ENCODE data around the gene FHOD3. TPM values are rescaled to one million over a fixed set of nuclear protein-coding genes. Genes with fewer than 3 reads are reported as not detected.
"Not testable (repeated sequence)": the region's sequence is repeated elsewhere in the genome, so short reads cannot be mapped to it uniquely, and the experiment has no call there.

Gene FHOD3
- total and polyA plus RNA-seq, 4 donors = 6.2 to 42.0 (median 20.4) TPM

- 81 to 91% methylated on average over 3 of the region's 3 CpGs for WGBS, 2 donors
- Histone ChIP-seq H3K4me3 (ENCODE audit: low read length in 2 of 2) (no peak overlapping the region), H3K27ac (ENCODE audit: low read depth in 1 of 2, low read length in 2 of 2) (no peak overlapping the region), H3K4me1 (ENCODE audit: control insufficient read depth in 1 of 2, insufficient read depth in 2 of 2, low read length in 2 of 2) (peaks cover 0 to 2% of the 10 kb centered on the region in 2 donors), H3K36me3 (ENCODE audit: control insufficient read depth in 1 of 2, insufficient read depth in 2 of 2, low read length in 1 of 2) (no peaks in the 10 kb centered on the region), H3K9me3 (ENCODE audit: control insufficient read depth, low read length) (no peaks in the 10 kb centered on the region), H3K27me3 (ENCODE audit: control insufficient read depth in 1 of 2, insufficient read depth in 2 of 2, low read length in 1 of 2) (no peaks in the 10 kb centered on the region)
- DNase-seq (no peak), ATAC-seq (ENCODE audit: low FRiP score) (no peak)
- intact Hi-C loops (cut with DNase I) = no loop called here
Observed at GRCh38 chr18:36459786-36460185, 162.3 kb downstream of the FHOD3 start.

- 77 to 81% methylated on average over 2 of the region's 2 CpGs for WGBS, 2 donors
- H3K36me3 ChIP-seq (ENCODE audit: control insufficient read depth in 1 of 2, insufficient read depth in 2 of 2, low read length in 1 of 2) = no peaks in the 10 kb centered on the region
- peaks cover 0 to 2% of the 10 kb centered on the region in 2 donors for H3K4me1 ChIP-seq (ENCODE audit: control insufficient read depth in 1 of 2, insufficient read depth in 2 of 2, low read length in 2 of 2)
- ATAC-seq (ENCODE audit: low FRiP score) (no peak), DNase-seq (no peak)
- H3K27me3 ChIP-seq (ENCODE audit: control insufficient read depth in 1 of 2, insufficient read depth in 2 of 2, low read length in 1 of 2) = no peaks in the 10 kb centered on the region
- intact Hi-C loops (cut with DNase I) = no loop called here
- no peaks in the 10 kb centered on the region for H3K9me3 ChIP-seq (ENCODE audit: control insufficient read depth, low read length)
- H3K27ac ChIP-seq (ENCODE audit: low read depth in 1 of 2, low read length in 2 of 2) = no peak overlapping the region
- H3K4me3 ChIP-seq (ENCODE audit: low read length in 2 of 2) = no peak overlapping the region
Observed at GRCh38 chr18:36460324-36460850, 162.9 kb downstream of the FHOD3 start.

- 85 to 95% methylated on average over 3 of the region's 3 CpGs for WGBS, 2 donors
- ATAC-seq (ENCODE audit: low FRiP score) (no peak), DNase-seq (no peak)
- Histone ChIP-seq H3K4me3 (ENCODE audit: low read length in 2 of 2) (no peak overlapping the region), H3K27me3 (ENCODE audit: control insufficient read depth in 1 of 2, insufficient read depth in 2 of 2, low read length in 1 of 2) (no peaks in the 10 kb centered on the region), H3K4me1 (ENCODE audit: control insufficient read depth in 1 of 2, insufficient read depth in 2 of 2, low read length in 2 of 2) (peaks cover 0 to 2% of the 10 kb centered on the region in 2 donors), H3K27ac (ENCODE audit: low read depth in 1 of 2, low read length in 2 of 2) (peak overlapping the region in 1 of 2 donors; percentile 1), H3K9me3 (ENCODE audit: control insufficient read depth, low read length) (no peaks in the 10 kb centered on the region), H3K36me3 (ENCODE audit: control insufficient read depth in 1 of 2, insufficient read depth in 2 of 2, low read length in 1 of 2) (no peaks in the 10 kb centered on the region)
- intact Hi-C loops (cut with DNase I) = no loop called here
Observed at GRCh38 chr18:36460854-36461253, 163.3 kb downstream of the FHOD3 start.

GRCh38 chr18:36461551-36461987 lies 164.1 kb downstream of the FHOD3 start:
- WGBS, 2 donors = 73 to 96% methylated on average over 1 of the region's 1 CpG
- H3K9me3 ChIP-seq (ENCODE audit: control insufficient read depth, low read length) = no peaks in the 10 kb centered on the region
- ATAC-seq (ENCODE audit: low FRiP score) = no peak
- H3K4me1 ChIP-seq (ENCODE audit: control insufficient read depth in 1 of 2, insufficient read depth in 2 of 2, low read length in 2 of 2) = peaks cover 0 to 2% of the 10 kb centered on the region in 2 donors
- intact Hi-C loops (cut with DNase I) = no loop called here
- no peaks in the 10 kb centered on the region for H3K27me3 ChIP-seq (ENCODE audit: control insufficient read depth in 1 of 2, insufficient read depth in 2 of 2, low read length in 1 of 2)
- DNase-seq = no peak
- H3K27ac ChIP-seq (ENCODE audit: low read depth in 1 of 2, low read length in 2 of 2) = no peak overlapping the region
- H3K36me3 ChIP-seq (ENCODE audit: control insufficient read depth in 1 of 2, insufficient read depth in 2 of 2, low read length in 1 of 2) = no peaks in the 10 kb centered on the region
- no peak overlapping the region for H3K4me3 ChIP-seq (ENCODE audit: low read length in 2 of 2)

- DNase-seq; ATAC-seq (ENCODE audit: low FRiP score); H3K36me3 ChIP-seq (ENCODE audit: control insufficient read depth in 1 of 2, insufficient read depth in 2 of 2, low read length in 1 of 2); H3K4me3 ChIP-seq (ENCODE audit: low read length in 2 of 2); H3K9me3 ChIP-seq (ENCODE audit: control insufficient read depth, low read length); H3K27ac ChIP-seq (ENCODE audit: low read depth in 1 of 2, low read length in 2 of 2); intact Hi-C loops (cut with DNase I); H3K4me1 ChIP-seq (ENCODE audit: control insufficient read depth in 1 of 2, insufficient read depth in 2 of 2, low read length in 2 of 2); H3K27me3 ChIP-seq (ENCODE audit: control insufficient read depth in 1 of 2, insufficient read depth in 2 of 2, low read length in 1 of 2): not testable (repeated sequence)
- WGBS, 2 donors = 96 to 97% methylated on average over 5 of the region's 5 CpGs
Observed at GRCh38 chr18:36463516-36463915, 166.0 kb downstream of the FHOD3 start.

- H3K4me3 ChIP-seq (ENCODE audit: low read length in 2 of 2) = no peak overlapping the region
- intact Hi-C loops (cut with DNase I) = no loop called here
- 83 to 84% methylated on average over 5 of the region's 5 CpGs for WGBS, 2 donors
- ATAC-seq (ENCODE audit: low FRiP score) = no peak
- H3K27ac ChIP-seq (ENCODE audit: low read depth in 1 of 2, low read length in 2 of 2) = no peak overlapping the region
- H3K9me3 ChIP-seq (ENCODE audit: control insufficient read depth, low read length) = no peaks in the 10 kb centered on the region
- no peak for DNase-seq
- H3K27me3 ChIP-seq (ENCODE audit: control insufficient read depth in 1 of 2, insufficient read depth in 2 of 2, low read length in 1 of 2) = no peaks in the 10 kb centered on the region
- H3K36me3 ChIP-seq (ENCODE audit: control insufficient read depth in 1 of 2, insufficient read depth in 2 of 2, low read length in 1 of 2) = no peaks in the 10 kb centered on the region
- peaks cover 0 to 2% of the 10 kb centered on the region in 2 donors for H3K4me1 ChIP-seq (ENCODE audit: control insufficient read depth in 1 of 2, insufficient read depth in 2 of 2, low read length in 2 of 2)
Observed at GRCh38 chr18:36464126-36464651, 166.7 kb downstream of the FHOD3 start.

GRCh38 chr18:36465276-36465675 lies 167.8 kb downstream of the FHOD3 start:
- intact Hi-C loops (cut with DNase I) = no loop called here
- no peak overlapping the region for H3K4me3 ChIP-seq (ENCODE audit: low read length in 2 of 2)
- ATAC-seq (ENCODE audit: low FRiP score) = no peak
- H3K27ac ChIP-seq (ENCODE audit: low read depth in 1 of 2, low read length in 2 of 2) = no peak overlapping the region
- H3K4me1 ChIP-seq (ENCODE audit: control insufficient read depth in 1 of 2, insufficient read depth in 2 of 2, low read length in 2 of 2) = peaks cover 0 to 2% of the 10 kb centered on the region in 2 donors
- H3K36me3 ChIP-seq (ENCODE audit: control insufficient read depth in 1 of 2, insufficient read depth in 2 of 2, low read length in 1 of 2) = no peaks in the 10 kb centered on the region
- WGBS, 2 donors = 93 to 96% methylated on average over 6 of the region's 6 CpGs
- no peaks in the 10 kb centered on the region for H3K9me3 ChIP-seq (ENCODE audit: control insufficient read depth, low read length)
- no peak for DNase-seq
- no peaks in the 10 kb centered on the region for H3K27me3 ChIP-seq (ENCODE audit: control insufficient read depth in 1 of 2, insufficient read depth in 2 of 2, low read length in 1 of 2)

- H3K9me3 ChIP-seq (ENCODE audit: control insufficient read depth, low read length) = no peaks in the 10 kb centered on the region
- H3K36me3 ChIP-seq (ENCODE audit: control insufficient read depth in 1 of 2, insufficient read depth in 2 of 2, low read length in 1 of 2) = no peaks in the 10 kb centered on the region
- no peak overlapping the region for H3K4me3 ChIP-seq (ENCODE audit: low read length in 2 of 2)
- H3K27me3 ChIP-seq (ENCODE audit: control insufficient read depth in 1 of 2, insufficient read depth in 2 of 2, low read length in 1 of 2) = no peaks in the 10 kb centered on the region
- intact Hi-C loops (cut with DNase I) = no loop called here
- ATAC-seq (ENCODE audit: low FRiP score) = no peak
- no peak overlapping the region for H3K27ac ChIP-seq (ENCODE audit: low read depth in 1 of 2, low read length in 2 of 2)
- 95 to 96% methylated on average over 3 of the region's 3 CpGs for WGBS, 2 donors
- peaks cover 0 to 2% of the 10 kb centered on the region in 2 donors for H3K4me1 ChIP-seq (ENCODE audit: control insufficient read depth in 1 of 2, insufficient read depth in 2 of 2, low read length in 2 of 2)
- no peak for DNase-seq
Observed at GRCh38 chr18:36465970-36466369, 168.5 kb downstream of the FHOD3 start.

GRCh38 chr18:36467614-36468013 lies 170.1 kb downstream of the FHOD3 start:
- no peaks in the 10 kb centered on the region for H3K4me1 ChIP-seq (ENCODE audit: control insufficient read depth in 1 of 2, insufficient read depth in 2 of 2, low read length in 2 of 2)
- no peaks in the 10 kb centered on the region for H3K9me3 ChIP-seq (ENCODE audit: control insufficient read depth, low read length)
- H3K4me3 ChIP-seq (ENCODE audit: low read length in 2 of 2) = no peak overlapping the region
- no peaks in the 10 kb centered on the region for H3K27me3 ChIP-seq (ENCODE audit: control insufficient read depth in 1 of 2, insufficient read depth in 2 of 2, low read length in 1 of 2)
- no peak overlapping the region for H3K27ac ChIP-seq (ENCODE audit: low read depth in 1 of 2, low read length in 2 of 2)
- ATAC-seq (ENCODE audit: low FRiP score) (no peak), DNase-seq (no peak)
- H3K36me3 ChIP-seq (ENCODE audit: control insufficient read depth in 1 of 2, insufficient read depth in 2 of 2, low read length in 1 of 2) = no peaks in the 10 kb centered on the region
- WGBS, 2 donors = 89 to 92% methylated on average over 11 of the region's 11 CpGs
- intact Hi-C loops (cut with DNase I) = no loop called here
